ENCODE data around the gene HPSE2.

Gene HPSE2

GRCh38 chr10:98664329-98665042 lies 571.2 kb downstream of the HPSE2 start:
- Mint-ChIP-seq H3K27me3 (no peaks in the 10 kb centered on the region), H3K9me3 (no peaks in the 10 kb centered on the region), H3K36me3 (no peaks in the 10 kb centered on the region), H3K4me3 (no peak overlapping the region), H3K27ac (no peak overlapping the region), H3K4me1 (no peaks in the 10 kb centered on the region)
- peak; percentile 38 for DNase-seq
- CTCF ChIA-PET, result interaction anchor here (1.0 to 2.2 kb wide), 4 partner anchors 8 to 197 kb away, joined by 3 to 10 read pairs (median 4); no protein-coding TSS in a partner anchor

GRCh38 chr10:98659951-98660350 lies 575.7 kb downstream of the HPSE2 start:
- no peaks in the 10 kb centered on the region for H3K9me3 Mint-ChIP-seq
- H3K27me3 Mint-ChIP-seq, result no peaks in the 10 kb centered on the region
- DNase-seq, result no peak
- H3K4me1 Mint-ChIP-seq, result no peaks in the 10 kb centered on the region
- no peak overlapping the region for H3K27ac Mint-ChIP-seq
- CTCF ChIA-PET, result interaction anchor here (1.3 kb wide), 1 partner anchor 192 kb away, joined by 3 read pairs; no protein-coding TSS in a partner anchor
- H3K36me3 Mint-ChIP-seq, result no peaks in the 10 kb centered on the region
- no peak overlapping the region for H3K4me3 Mint-ChIP-seq

GRCh38 chr10:98655492-98655891 lies 580.2 kb downstream of the HPSE2 start:
- Mint-ChIP-seq H3K27ac (no peak overlapping the region), H3K9me3 (no peaks in the 10 kb centered on the region), H3K4me3 (no peak overlapping the region), H3K36me3 (no peaks in the 10 kb centered on the region), H3K4me1 (no peaks in the 10 kb centered on the region), H3K27me3 (peaks cover 7% of the 10 kb centered on the region)
- CTCF ChIA-PET, result no interaction called here
- no peak for DNase-seq

GRCh38 chr10:98649170-98649569 lies 586.5 kb downstream of the HPSE2 start:
- H3K4me1 Mint-ChIP-seq, result no peaks in the 10 kb centered on the region
- no peak overlapping the region for H3K4me3 Mint-ChIP-seq
- CTCF ChIA-PET, result interaction anchor here (0.8 kb wide), 1 partner anchor 182 kb away, joined by 3 read pairs; no protein-coding TSS in a partner anchor
- DNase-seq, result no peak
- no peaks in the 10 kb centered on the region for H3K36me3 Mint-ChIP-seq
- no peaks in the 10 kb centered on the region for H3K9me3 Mint-ChIP-seq
- H3K27me3 Mint-ChIP-seq, result peaks cover 22% of the 10 kb centered on the region
- H3K27ac Mint-ChIP-seq, result no peak overlapping the region

- CTCF ChIA-PET, result no interaction called here
- Mint-ChIP-seq H3K9me3 (no peaks in the 10 kb centered on the region), H3K36me3 (no peaks in the 10 kb centered on the region), H3K27me3 (peaks cover 17% of the 10 kb centered on the region), H3K27ac (no peak overlapping the region), H3K4me3 (no peak overlapping the region), H3K4me1 (no peaks in the 10 kb centered on the region)
- DNase-seq, result no peak
Observed at GRCh38 chr10:98646998-98647917, 588.4 kb downstream of the HPSE2 start.

- Mint-ChIP-seq H3K36me3 (no peaks in the 10 kb centered on the region), H3K4me1 (no peaks in the 10 kb centered on the region), H3K4me3 (no peak overlapping the region), H3K9me3 (no peaks in the 10 kb centered on the region), H3K27me3 (peaks cover 17% of the 10 kb centered on the region), H3K27ac (no peak overlapping the region)
- CTCF ChIA-PET, result no interaction called here
- DNase-seq, result no peak
Observed at GRCh38 chr10:98644466-98644865, 591.2 kb downstream of the HPSE2 start.

- no peaks in the 10 kb centered on the region for H3K36me3 Mint-ChIP-seq
- CTCF ChIA-PET, result no interaction called here
- H3K9me3 Mint-ChIP-seq, result no peaks in the 10 kb centered on the region
- H3K4me1 Mint-ChIP-seq, result no peaks in the 10 kb centered on the region
- no peak for DNase-seq
- no peak overlapping the region for H3K4me3 Mint-ChIP-seq
- H3K27me3 Mint-ChIP-seq, result peaks cover 10% of the 10 kb centered on the region
- H3K27ac Mint-ChIP-seq, result no peak overlapping the region
Observed at GRCh38 chr10:98642281-98642680, 593.4 kb downstream of the HPSE2 start.

- Mint-ChIP-seq H3K27ac (no peak overlapping the region), H3K4me1 (no peaks in the 10 kb centered on the region), H3K9me3 (no peaks in the 10 kb centered on the region), H3K4me3 (no peak overlapping the region), H3K36me3 (no peaks in the 10 kb centered on the region), H3K27me3 (peaks cover 4% of the 10 kb centered on the region)
- CTCF ChIA-PET, result no interaction called here
- no peak for DNase-seq
Observed at GRCh38 chr10:98638920-98639319, 596.7 kb downstream of the HPSE2 start.

- Mint-ChIP-seq H3K27me3 (peaks cover 8% of the 10 kb centered on the region), H3K36me3 (no peaks in the 10 kb centered on the region), H3K4me3 (no peak overlapping the region), H3K9me3 (no peaks in the 10 kb centered on the region), H3K4me1 (no peaks in the 10 kb centered on the region), H3K27ac (no peak overlapping the region)
- CTCF ChIA-PET, result no interaction called here
- no peak for DNase-seq
Observed at GRCh38 chr10:98636921-98637329, 598.7 kb downstream of the HPSE2 start.

GRCh38 chr10:98632456-98633150 lies 603.0 kb downstream of the HPSE2 start:
- no peaks in the 10 kb centered on the region for H3K36me3 Mint-ChIP-seq
- CTCF ChIA-PET, result no interaction called here
- no peak overlapping the region for H3K27ac Mint-ChIP-seq
- H3K4me3 Mint-ChIP-seq, result no peak overlapping the region
- no peaks in the 10 kb centered on the region for H3K4me1 Mint-ChIP-seq
- no peak for DNase-seq
- peaks cover 4% of the 10 kb centered on the region for H3K27me3 Mint-ChIP-seq
- no peaks in the 10 kb centered on the region for H3K9me3 Mint-ChIP-seq

- no peak for DNase-seq
- CTCF ChIA-PET, result no interaction called here
- H3K27ac Mint-ChIP-seq, result no peak overlapping the region
- no peaks in the 10 kb centered on the region for H3K9me3 Mint-ChIP-seq
- no peak overlapping the region for H3K4me3 Mint-ChIP-seq
- peaks cover 4% of the 10 kb centered on the region for H3K27me3 Mint-ChIP-seq
- H3K36me3 Mint-ChIP-seq, result no peaks in the 10 kb centered on the region
- no peaks in the 10 kb centered on the region for H3K4me1 Mint-ChIP-seq
Observed at GRCh38 chr10:98628206-98628605, 607.4 kb downstream of the HPSE2 start.

- Mint-ChIP-seq H3K4me3 (no peak overlapping the region), H3K27ac (no peak overlapping the region), H3K4me1 (no peaks in the 10 kb centered on the region), H3K9me3 (no peaks in the 10 kb centered on the region), H3K36me3 (no peaks in the 10 kb centered on the region), H3K27me3 (peaks cover under 1% of the 10 kb centered on the region)
- DNase-seq, result no peak
- CTCF ChIA-PET, result no interaction called here
Observed at GRCh38 chr10:98627711-98628110, 607.9 kb downstream of the HPSE2 start.

GRCh38 chr10:98624963-98625362 lies 610.7 kb downstream of the HPSE2 start:
- no peak for DNase-seq
- H3K9me3 Mint-ChIP-seq, result no peaks in the 10 kb centered on the region
- H3K4me1 Mint-ChIP-seq, result no peaks in the 10 kb centered on the region
- no peaks in the 10 kb centered on the region for H3K36me3 Mint-ChIP-seq
- CTCF ChIA-PET, result no interaction called here
- H3K4me3 Mint-ChIP-seq, result no peak overlapping the region
- no peak overlapping the region for H3K27ac Mint-ChIP-seq
- no peaks in the 10 kb centered on the region for H3K27me3 Mint-ChIP-seq

GRCh38 chr10:98623176-98623575 lies 612.5 kb downstream of the HPSE2 start:
- Mint-ChIP-seq H3K27me3 (no peaks in the 10 kb centered on the region), H3K4me3 (no peak overlapping the region), H3K36me3 (no peaks in the 10 kb centered on the region), H3K27ac (no peak overlapping the region), H3K9me3 (no peaks in the 10 kb centered on the region), H3K4me1 (peaks cover 2% of the 10 kb centered on the region)
- no peak for DNase-seq
- CTCF ChIA-PET, result no interaction called here

All from activated naive CD4-positive, alpha-beta T cell treated with anti-CD3 and anti-CD28 coated beads, Interleukin-2, amount 10 ng/mL, durations not matched to agents 7 days and 5 days (primary cell).